Fibroblast of the aortic adventitia (primary cell): ENCODE measurements around the gene NUP155. TPM values are rescaled to one million over a fixed set of nuclear protein-coding genes. Genes with fewer than 3 reads are reported as not detected.
A peak's percentile ranks its signal among the peaks of the same experiment; 100 is the strongest.
"Not testable (repeated sequence)": the region's sequence is repeated elsewhere in the genome, so short reads cannot be mapped to it uniquely, and the experiment has no call there.

Experiments used
- DNase-seq: peaks from one replicate; pipeline ENCODE4 v3.0.0-alpha.2; 2010; ENCODE audit warnings: low read depth
- H3K4me3 ChIP-seq: 2 replicates; pipeline ENCODE4 v1.5.1; 2011; ENCODE audit warnings: low read depth, mild to moderate bottlenecking, control low read depth, low read length, moderate library complexity
- CTCF ChIP-seq: IDR thresholded peaks from 2 replicates; pipeline ENCODE4 v1.5.1; 2011; ENCODE audit warnings: mild to moderate bottlenecking, low read length, control low read depth, inconsistent platforms; ENCODE audit not compliant: insufficient read depth
- total RNA-seq: library from RNA; depleted of rRNA; stranded (reverse); fragments of >200 nt; gene quantifications from 2 replicates; pipeline ENCODE4 v1.2.3, GENCODE V29; 2012; ENCODE audit warnings: low replicate concordance

NUP155 gene
- total RNA-seq: 14.0 and 62.0 TPM in 2 replicates

- no peak for TF ChIP-seq CTCF
- DNase-seq: peak; percentile 95
- H3K4me3 ChIP-seq: peak within 1 kb of the TSS; percentile 100
Observed at GRCh38 chr5:37370864-37371726, at the start of gene NUP155. Gene NUP155, minus strand, starts transcription at chr5:37371106. Its CDS starts 129 bp downstream, at chr5:37370977.

- no peak overlapping the region for H3K4me3 ChIP-seq
- TF ChIP-seq CTCF: no peak
- DNase-seq: no peak
Observed at GRCh38 chr5:37417347-37417746, 46.4 kb upstream of the NUP155 start.

- not testable (repeated sequence) for H3K4me3 ChIP-seq, DNase-seq
Observed at GRCh38 chr5:37415456-37415855, 44.5 kb upstream of the NUP155 start.

- DNase-seq: no peak
- no peak for TF ChIP-seq CTCF
Observed at GRCh38 chr5:37412515-37412914, 41.6 kb upstream of the NUP155 start.

GRCh38 chr5:37400501-37400900 is 29.6 kb upstream of the NUP155 start:
- no peak for DNase-seq
- no peak overlapping the region for H3K4me3 ChIP-seq
- TF ChIP-seq CTCF: no peak

More at GRCh38 chr5:37412515-37412914, 41.6 kb upstream of the NUP155 start:
- no peak overlapping the region for H3K4me3 ChIP-seq

GRCh38 chr5:37396352-37396751 is 25.4 kb upstream of the NUP155 start:
- no peak for TF ChIP-seq CTCF
- H3K4me3 ChIP-seq: no peak overlapping the region
- DNase-seq: no peak

GRCh38 chr5:37391591-37391990 is 20.7 kb upstream of the NUP155 start:
- no peak for DNase-seq
- TF ChIP-seq CTCF: no peak

More at GRCh38 chr5:37391591-37391990, 20.7 kb upstream of the NUP155 start:
- no peak overlapping the region for H3K4me3 ChIP-seq
